HG02938 (cell line): ENCODE results near the gene SLC16A8.

ENCODE experiments used
- ATAC-seq: cut with Tn5 transposase; IDR thresholded peaks from one replicate; pipeline ENCODE4 v1.9.1; 2021; ENCODE audit warnings: mild to moderate bottlenecking, moderate library complexity; ENCODE audit not compliant: unreplicated experiment

Gene SLC16A8

DNA sequence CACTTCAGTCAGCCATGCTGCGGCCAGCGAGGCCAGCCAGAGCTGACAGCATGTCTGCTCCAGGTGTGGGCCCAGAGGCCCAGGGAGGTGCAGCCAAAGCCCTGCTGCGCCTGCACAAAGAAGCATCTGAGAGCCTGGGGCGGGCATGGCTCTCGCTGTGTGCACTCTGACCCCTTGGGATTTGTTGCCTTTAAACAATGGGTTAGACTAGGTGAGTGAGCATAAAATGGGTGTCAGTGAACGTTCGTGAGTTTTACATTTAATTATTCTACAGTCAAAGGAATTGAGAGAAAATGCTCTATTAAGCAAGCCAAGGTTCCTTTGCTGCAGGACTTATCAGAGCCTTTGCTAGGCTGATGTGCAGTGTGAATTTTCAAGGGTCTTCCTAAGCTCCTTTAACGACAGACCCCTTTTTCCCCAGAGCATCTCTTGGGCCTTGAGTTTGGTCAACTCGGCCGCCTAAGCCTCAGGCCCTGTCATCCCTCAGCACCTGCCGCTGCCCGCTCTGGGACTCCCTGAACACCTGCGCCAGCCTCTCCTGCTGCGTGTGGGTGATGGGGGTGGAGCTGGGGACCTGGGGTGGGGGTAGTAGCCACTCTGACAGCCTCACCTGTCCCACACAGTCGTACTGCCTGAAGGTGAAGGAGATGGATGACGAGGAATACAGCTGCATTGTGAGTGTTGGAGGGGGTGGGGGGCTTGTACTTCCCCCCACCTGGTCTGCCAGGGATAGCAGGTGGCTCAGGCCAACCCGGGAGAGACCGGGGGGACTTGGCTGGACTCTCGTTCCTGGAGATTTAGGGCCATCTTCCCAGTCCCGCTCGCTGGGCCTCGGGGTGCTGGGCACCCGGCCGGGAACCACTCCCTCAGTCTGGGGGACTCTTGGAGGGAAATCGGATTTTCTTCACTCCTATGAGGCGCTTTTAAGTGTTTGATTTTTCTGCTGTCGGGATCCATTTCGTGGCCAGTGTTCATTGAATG lies 10.5 kb downstream of the SLC16A8 start:
- ATAC-seq: no peak

DNA sequence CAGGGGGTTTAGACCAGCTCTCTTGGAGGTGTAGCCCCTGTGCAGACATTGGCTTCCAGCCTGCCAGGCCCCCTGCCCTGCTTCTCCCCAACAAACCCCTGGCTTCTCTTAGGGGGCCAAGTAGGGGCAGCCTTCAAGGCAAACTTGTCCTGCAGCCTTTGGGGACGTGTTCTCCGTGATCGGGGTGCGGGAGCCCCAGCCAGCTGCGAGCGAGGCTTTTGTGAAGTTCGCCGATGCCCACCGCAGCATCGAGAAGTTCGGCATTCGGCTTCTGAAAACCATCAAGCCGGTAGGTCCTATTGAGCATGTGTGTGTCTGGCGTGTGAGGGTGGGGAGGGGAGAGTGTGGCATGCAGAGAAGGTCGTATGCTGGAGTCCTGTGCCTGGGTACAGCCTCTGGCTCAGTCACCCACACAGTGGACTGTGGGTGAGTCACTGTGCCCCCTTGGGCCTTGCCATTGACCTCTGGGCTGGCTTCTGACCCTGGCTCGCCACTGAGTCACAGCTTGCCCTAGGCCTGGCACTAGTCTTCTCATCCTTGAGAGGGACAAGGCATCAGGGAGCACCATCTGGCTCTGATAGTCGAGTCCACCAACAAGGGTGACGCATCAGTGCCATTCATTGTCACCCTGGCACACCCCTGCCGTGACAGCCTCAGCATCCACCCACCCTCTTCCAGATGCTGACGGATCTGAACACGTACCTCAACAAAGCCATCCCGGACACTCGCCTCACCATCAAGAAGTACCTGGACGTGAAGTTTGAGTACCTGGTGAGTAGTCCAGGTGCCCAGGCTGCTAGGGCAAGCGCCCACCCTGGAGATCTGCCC lies 11.4 kb downstream of the SLC16A8 start:
- no peak for ATAC-seq

DNA sequence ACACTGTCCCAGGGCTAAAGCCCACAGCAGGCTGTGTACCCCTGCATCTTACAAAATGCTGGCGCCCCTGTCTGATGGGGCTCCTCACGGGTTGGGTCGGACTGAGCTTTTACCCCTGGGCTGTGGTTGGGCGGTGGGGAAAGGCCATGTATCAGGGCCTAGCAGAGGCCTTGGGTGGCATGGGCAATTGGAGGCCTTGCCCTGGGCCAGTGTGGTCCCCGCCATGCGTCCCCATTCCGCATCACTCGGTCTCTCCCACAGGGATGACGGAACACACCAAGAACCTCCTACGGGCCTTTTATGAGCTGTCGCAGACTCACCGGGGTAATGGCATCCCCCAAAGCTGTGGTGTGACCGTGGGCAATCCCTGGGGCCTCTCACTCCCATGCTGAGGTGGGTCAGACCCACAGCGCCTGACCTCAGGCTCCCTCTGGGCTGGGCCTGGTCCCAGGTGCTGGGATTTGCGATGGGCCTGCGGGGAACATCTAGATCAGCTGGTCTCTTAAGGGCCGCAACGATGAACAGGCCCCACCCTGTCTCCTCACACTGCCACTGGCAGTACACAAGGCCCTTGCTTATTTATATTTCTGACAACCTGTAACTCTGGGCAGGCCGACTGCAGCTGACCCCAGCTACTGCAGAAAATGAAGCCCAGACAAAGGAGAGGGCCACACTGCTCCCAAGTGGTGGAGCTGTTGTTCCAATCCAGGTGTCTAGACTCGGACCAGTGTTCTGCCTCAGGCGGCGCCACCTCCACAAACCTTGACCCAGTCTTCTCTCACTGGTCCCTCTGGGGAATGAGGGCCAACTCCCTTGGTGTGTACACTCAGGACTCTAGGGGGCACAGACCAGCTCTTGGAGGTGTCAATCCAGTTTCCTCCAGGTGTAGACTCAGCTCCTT lies 12.3 kb downstream of the SLC16A8 start:
- ATAC-seq: no peak

DNA sequence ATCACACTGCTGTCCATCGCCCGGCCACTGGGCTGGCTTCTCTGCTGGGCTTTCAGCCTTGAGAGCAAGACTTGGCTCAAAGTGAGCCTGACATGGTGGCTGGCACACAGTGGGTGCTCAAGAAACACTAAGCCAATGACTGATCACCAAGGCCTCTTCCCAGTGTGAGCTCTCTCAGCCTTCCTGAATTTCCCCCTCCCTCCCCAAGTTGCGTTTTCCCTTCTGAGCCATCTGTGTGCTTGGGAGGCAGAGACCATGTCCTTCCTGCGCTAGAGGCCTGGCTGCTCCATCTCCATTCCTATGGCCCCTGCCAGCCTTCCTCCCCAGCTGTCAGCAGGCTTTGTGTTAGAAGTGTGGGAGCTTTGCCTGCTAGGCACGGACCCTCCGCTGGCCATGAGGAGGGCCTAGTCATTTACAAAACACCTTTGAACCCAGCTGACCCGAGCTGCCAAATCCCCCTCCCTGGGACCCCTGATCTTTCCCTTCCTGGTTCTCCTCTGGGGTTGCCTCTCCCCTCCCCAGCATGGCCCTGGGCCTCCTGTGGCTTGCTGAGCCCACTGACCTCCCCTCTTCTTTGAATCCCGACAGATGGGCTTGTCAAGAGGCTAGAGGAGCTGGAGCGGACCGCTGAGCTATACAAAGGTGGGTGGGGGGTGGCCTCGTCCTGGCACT lies 13.6 kb downstream of the SLC16A8 start:
- ATAC-seq: no peak

DNA sequence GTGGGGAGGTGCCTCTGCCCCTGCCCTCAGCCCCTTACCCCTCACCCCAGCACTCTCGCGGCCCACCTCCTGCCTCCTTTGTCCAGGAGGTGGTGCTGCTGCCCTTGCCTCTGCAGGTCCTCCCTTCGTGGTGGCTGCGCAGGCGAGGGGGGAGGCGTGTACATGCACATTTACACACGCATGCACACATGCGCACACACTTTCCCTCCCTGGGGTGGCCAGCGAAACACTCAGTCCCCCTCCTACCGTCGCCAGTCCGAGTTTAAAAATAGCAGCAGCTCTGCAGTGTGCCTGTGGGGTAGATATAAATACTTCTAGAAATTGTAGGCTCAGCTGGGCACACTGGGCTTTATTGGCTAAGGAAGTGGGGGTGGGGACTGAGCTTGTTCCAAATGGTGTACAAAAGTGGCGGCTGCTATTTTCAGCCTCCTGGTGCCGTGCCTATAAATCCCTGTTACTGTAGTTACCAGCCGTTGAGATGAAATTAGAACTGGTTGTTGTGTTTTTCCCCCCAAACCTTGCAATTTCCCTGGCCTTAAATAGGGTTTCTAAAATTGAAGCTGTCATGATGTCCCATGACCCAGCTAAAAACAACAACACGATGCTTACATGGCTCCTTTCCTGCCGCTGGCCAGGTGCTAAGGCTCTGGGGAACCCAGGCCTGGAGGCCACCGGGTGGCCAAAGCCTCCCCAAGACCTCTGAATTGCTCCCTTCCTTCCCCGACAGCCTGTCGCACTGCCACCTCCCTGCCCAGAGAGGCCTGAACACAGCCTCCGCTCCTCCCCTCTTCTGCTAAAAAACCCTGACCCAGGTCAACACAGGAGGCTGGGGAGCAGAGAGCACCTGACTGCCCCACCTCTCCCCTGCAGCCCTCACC lies 14.4 kb downstream of the SLC16A8 start:
- ATAC-seq: no peak

DNA sequence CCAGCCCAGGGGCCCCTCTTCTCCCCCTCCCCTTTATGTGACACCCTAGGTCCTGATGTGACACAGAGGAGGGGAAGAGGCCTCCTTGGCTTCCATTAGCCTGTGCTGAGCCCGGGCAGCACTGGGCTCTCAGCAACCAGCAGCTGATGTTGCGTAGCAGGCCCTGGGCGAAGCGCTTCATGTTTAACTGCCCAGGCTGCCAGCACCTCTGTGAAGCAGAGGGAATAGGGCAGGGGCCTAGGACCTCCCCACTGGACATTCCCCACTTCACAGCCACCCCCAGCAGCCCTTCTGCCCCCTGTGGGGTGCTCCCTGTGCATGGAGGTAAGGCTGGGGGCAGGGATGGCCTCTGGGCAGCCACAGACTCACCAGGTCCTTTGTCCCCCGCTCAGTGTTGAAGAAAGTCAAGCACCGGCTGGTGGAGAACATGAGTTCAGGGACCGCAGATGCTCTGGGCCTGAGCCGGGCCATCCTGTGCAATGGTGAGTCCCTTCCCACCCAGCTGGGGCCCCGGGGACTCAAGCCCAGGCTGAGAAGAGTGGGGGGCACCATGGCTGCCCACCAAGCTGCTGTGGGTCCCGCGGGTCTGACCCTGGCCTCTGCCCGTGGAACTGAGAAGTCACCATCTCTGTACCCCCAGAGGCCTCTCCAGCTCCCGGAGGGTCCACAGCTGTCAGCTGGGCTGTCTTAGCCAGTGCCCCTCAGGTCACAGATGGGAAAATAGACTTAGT lies 15.2 kb downstream of the SLC16A8 start:
- no peak for ATAC-seq

DNA sequence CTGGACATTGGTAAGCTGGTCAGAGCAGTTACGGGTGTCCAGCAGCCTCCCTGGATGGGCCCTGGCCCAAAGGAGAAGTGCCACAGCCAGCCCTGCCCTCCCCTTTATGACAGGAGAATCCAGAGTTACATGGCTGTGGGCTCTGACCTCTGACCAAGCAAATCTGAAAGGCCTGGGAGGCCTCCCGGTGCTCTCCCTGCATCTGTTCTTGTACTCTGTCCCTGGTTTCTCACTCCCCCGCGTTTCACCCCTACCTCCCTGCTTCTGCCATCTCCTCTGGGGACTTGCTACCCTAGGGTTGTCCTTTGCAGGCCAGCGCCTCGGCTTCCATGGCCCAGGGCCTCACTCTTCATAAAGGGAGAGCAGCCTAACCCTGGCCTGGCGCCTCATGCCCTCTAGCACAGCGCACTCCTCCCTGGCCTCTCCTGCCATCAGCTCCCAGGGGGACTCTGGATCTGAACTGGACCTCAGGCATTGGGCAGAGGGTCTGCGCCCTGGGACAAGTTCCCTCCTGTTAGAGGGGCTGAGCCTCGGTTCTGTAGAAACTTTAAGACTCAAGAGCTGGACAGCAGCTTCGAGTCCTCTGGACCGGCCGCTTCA lies 16.1 kb downstream of the SLC16A8 start:
- no peak for ATAC-seq

DNA sequence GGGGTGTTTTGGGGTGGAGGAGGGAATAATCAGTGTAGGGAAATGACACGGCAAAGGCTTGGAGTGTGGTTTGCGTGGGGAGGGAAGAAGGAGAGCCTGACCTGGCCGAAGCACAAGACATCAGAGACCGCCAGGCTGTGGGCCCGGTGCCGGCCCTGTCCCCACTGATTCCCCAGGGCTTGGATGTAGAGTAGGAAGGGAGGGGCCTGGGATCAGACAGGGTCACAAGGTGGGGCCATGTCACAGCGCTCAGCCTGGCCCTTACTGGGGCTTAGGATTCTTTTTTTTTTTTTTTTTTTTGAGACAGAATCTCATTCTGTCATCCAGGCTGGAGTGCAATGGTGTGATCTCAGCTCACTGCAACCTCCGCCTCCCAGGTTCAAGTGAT lies 17.0 kb downstream of the SLC16A8 start:
- no peak for ATAC-seq

DNA sequence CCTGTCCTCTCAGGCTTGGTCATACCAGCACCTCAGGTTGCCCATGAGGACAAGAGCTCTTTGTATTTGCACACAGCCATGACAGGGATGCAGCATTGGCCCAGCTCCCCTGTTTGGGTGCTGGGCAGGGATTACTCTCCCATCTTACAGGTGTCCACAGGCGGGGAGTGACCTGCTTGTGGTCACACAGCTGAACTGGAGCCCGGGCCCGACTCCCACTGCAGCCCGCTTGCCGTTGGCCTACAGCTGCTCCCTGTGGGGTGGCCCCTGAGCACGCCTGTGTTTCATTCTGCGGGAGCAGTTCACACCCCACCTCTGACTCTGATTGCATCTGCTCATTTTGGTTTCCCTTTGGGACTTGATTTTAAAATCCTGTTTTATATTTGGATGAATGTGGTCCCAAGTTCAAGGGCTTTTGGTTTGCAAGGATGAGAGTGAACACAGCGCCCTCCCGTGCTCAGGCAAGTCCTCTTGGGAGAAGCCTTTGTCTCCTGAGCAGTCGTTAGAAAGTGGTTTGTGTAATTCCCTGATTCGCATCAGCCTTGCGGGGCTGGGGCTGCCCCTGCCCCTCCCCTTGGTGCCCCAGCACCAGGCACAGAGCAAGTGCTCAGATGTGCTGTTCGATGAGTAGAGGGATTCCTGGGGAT lies 17.5 kb downstream of the SLC16A8 start:
- ATAC-seq: no peak

DNA sequence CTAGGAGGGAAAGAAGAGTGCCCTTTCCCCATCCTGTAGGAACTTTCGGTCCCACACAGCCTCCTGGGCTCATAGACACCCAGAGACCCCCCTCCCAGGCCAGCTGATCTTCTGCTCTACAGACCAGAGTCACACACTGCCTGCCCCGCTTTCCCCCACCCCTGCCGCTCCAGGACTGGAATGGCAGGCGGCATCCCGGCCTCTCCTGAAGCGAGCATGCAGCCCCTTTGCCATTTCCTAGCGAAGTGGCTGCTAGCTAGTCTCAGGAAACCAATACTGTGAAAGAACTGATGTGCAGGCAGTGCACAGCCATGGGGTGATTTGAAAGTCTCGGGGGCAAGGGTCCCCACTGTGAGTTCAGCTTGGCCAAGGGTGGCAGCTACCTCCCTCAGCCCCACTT lies 18.4 kb downstream of the SLC16A8 start:
- ATAC-seq: no peak

DNA sequence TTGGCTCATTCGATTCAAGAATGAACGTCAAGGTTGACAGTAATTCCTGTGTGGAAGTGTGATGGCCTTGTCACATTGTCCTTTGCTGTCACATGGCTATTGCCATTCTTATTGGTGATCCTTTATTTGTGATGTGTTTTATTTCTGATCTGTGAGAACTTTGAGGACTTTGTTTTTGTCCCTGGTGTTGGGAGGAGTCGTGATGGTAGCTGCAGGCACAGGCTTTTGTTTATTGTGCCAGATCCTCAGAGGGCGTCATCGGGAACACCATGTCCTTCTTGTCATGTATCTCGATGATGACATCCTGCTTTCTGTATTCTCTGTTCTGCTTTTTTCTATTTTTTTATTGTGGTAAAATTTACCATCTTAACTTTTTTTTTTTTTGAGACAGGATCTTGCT lies 21.2 kb downstream of the SLC16A8 start:
- no peak for ATAC-seq

DNA sequence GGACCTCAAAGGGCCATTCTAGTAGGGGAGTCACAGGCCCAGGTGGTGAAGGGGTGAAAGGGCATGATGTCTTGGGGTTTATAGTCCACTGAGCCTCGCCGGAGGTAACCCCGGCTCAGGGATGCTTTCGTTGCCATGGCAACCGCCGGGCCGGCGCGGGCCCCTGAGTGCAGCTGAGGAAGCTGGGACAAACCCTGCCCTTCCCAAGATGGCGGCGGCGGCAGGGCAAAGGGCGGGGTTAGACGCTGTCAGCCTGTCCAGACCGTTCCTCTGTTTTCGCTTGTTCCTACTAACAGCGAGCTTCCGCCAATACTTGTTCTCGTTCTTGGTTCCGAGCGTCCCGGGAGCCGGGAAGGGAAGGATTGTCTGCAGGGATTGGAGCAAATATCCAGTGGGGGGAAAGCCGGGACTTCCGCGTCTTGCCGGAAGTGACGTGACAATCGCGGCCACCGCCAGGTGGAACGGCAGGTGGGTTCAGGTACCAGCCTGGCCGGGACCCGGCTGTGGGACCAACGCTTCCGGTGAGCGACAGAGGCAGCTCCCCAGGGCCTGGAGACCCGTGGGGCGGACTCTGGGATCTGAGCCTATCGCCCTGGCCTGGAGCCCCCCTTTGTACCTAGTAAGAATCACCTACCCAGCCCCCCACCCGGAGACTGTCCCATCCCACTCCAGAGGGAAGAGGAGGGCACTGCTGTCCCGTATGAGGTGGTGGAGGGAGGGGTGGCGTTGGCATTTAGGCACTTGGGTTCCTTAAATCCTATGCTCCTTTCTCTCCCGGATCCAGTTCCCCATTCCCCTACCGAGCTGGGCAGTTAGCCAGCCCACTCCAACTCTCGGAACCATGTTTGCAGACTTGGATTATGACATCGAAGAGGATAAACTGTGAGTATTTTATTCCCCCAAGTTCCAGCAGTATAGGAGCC lies 26.8 kb downstream of the SLC16A8 start, which contains the start of gene PICK1:
Gene PICK1, plus strand, starts transcription at position 436 of the 923 bp plus-strand sequence. Its CDS starts 406 bp downstream, at position 842.
- no peak for ATAC-seq

DNA sequence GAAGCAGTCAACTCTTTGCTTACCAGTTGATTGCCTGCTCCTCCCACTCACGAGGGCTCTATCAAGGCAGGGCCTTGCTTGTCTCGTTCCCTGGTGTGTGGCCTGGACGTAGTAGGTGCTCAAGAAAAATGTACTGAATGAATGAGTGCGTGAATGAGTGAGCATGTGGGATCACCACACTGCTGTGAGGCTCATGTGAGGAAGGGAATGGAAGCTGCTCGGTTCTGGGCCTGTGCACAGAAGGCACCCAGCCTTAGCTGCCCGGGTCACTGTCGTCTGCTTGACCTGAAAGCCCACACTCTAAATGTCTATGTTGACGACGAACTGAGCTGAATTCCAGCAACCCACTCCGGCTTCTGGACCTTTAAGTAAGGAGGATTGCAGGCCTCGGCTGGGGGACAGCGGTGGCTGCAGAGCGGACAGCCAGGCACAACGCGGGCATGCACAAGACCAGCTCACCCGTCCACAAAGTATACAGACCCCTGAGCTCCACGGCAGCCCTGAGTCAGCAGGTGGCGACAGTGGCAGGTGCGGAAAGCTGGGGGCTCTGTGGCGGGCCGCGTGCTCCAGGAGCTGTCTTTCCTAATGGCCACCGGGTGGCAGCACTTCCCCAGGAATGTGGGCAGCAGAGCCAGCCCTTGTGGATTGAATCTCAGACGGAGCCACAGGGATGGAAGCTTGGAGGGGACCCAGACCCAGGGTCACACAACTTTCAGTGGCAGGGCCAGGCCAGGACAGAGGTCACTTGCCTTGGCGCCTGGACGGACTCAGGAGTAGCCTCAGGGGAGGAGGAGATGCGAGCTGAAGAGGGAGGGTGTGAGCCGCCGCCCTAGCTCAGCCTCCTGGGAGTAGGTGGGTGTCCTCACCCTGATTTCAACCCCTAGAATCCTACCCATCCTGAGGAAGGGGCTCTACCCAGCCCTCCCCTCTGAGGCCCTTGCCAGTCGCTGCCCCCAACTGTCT lies 31.8 kb downstream of the SLC16A8 start:
- no peak for ATAC-seq

DNA sequence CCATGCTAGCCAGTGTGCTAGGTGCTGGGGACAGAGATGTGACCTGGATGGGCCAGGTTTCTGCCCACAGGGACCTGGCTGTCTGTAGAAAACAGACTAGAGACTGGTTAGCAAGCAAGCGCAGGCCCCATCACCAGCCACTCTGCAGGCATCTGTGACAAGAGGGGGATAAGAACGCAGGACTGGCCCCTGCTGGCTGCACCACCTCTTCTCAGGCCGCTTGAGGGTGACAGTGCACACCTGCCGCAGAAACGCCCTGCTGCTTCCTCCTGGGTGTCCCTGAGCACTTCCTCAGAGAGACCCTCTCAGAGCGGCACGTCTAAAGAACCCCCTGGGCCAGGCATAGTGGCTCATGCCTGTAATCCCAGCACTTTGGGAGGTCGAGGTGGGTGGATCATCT lies 32.7 kb downstream of the SLC16A8 start:
- no peak for ATAC-seq

DNA sequence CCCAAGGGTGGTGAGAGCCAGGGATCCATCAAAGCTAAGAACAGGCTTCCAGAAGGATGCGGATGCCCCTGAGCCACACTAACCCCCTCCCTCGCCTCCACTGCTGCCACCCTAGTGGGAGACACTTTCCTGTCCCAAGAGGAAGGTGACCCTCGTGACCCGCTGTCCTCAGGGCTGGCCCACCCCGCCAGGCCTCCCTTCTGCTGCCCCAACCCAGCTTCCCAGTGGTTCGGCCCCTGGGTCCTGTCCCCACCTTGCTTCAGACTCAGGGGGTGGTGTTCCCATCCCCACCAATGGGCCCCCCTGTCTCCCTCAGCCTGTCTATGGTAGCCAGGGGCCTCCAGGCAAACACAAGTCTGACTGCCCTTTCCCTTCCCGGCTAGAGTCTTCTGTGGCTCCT lies 33.3 kb downstream of the SLC16A8 start:
- ATAC-seq: no peak
